PFSK-1 (cell line): Measurements from ENCODE around the gene MYOZ2.

ENCODE experiments used
- FOXP2 ChIP-seq: optimal IDR thresholded peaks from 2 replicates; pipeline ENCODE3; 2011; ENCODE audit warnings: borderline replicate concordance, control low read depth, inconsistent platforms; ENCODE audit not compliant: insufficient read depth; ENCODE audit errors: extremely low read length, extremely low read depth
- POLR2AphosphoS5 ChIP-seq: IDR thresholded peaks from 2 replicates; pipeline ENCODE4 v1.6.1; 2012; ENCODE audit warnings: low read depth, mild to moderate bottlenecking, control low read depth, low read length, moderate library complexity
- SIN3A ChIP-seq: IDR thresholded peaks from 2 replicates; pipeline ENCODE4 v1.6.1; 2012; ENCODE audit warnings: mild to moderate bottlenecking, low read length, moderate library complexity, borderline replicate concordance; ENCODE audit not compliant: insufficient read depth
- TAF1 ChIP-seq: IDR thresholded peaks from 2 replicates; pipeline ENCODE4 v1.6.1; 2012; ENCODE audit warnings: low read length, control low read depth, borderline replicate concordance; ENCODE audit not compliant: insufficient read depth
- TF ChIP-seq, protein P1 (sequence below), 2 experiments: IDR thresholded peaks; 2 replicates each; pipeline versions ENCODE4 v1.6.1 to v1.8.0; 2011 to 2012; ENCODE audit warnings: low read depth in 2 of 2, low read length in 2 of 2, control low read depth in 1 of 2, inconsistent platforms in 1 of 2, mild to moderate bottlenecking in 1 of 2, moderate library complexity in 1 of 2; ENCODE audit not compliant: insufficient read depth in 1 of 2

MYOZ2 gene

DNA sequence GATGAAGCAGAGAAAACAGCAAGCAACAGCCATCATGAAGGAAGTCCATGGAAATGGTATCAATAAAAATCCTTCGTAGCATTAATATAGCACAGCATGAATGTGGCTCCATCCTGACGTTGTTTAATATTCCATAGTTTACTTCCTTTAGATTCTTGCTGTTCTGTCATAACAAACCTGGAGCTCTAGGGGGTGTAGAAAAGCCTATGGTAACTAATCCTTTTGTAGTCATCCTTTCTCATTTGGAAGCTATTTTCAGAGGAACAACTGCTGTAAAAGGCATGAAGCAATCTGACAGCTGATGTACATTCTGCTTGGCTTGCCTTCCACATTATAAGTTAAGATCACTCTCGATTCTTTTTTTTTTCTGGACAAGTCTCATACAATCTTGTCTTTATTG, 914 bp downstream of the MYOZ2 start:
- TF ChIP-seq TAF1 (no peak), POLR2AphosphoS5 (no peak), FOXP2 (no peak), SIN3A (no peak)
- TF ChIP-seq, protein P1, sequence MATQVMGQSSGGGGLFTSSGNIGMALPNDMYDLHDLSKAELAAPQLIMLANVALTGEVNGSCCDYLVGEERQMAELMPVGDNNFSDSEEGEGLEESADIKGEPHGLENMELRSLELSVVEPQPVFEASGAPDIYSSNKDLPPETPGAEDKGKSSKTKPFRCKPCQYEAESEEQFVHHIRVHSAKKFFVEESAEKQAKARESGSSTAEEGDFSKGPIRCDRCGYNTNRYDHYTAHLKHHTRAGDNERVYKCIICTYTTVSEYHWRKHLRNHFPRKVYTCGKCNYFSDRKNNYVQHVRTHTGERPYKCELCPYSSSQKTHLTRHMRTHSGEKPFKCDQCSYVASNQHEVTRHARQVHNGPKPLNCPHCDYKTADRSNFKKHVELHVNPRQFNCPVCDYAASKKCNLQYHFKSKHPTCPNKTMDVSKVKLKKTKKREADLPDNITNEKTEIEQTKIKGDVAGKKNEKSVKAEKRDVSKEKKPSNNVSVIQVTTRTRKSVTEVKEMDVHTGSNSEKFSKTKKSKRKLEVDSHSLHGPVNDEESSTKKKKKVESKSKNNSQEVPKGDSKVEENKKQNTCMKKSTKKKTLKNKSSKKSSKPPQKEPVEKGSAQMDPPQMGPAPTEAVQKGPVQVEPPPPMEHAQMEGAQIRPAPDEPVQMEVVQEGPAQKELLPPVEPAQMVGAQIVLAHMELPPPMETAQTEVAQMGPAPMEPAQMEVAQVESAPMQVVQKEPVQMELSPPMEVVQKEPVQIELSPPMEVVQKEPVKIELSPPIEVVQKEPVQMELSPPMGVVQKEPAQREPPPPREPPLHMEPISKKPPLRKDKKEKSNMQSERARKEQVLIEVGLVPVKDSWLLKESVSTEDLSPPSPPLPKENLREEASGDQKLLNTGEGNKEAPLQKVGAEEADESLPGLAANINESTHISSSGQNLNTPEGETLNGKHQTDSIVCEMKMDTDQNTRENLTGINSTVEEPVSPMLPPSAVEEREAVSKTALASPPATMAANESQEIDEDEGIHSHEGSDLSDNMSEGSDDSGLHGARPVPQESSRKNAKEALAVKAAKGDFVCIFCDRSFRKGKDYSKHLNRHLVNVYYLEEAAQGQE (IDR thresholded peaks at IDR 0.05; ENCODE audit: insufficient read depth in 1 of 2, low read depth in 2 of 2, low read length in 2 of 2): no peak

DNA sequence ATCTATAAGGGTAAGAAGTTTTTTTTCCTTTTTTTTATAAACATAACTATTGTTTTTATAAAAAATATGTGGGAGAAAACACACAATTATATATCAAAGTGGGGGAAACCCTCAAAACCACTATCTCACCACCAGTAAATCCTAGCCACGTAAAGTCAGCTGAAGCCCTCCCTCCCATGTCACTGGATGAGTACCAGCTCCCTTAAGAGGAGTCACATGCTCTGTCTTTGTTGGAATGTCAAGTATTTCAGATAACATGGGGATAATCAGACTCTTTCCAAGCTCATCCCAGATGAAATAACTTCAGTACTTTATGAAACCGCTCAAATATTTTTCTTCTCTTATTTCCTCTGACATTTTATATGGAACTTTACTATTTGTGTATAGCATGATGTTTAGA, 2.4 kb downstream of the MYOZ2 start:
- TF ChIP-seq FOXP2 (no peak), POLR2AphosphoS5 (no peak), TAF1 (no peak), SIN3A (no peak)
- TF ChIP-seq, protein P1 (IDR thresholded peaks at IDR 0.05; ENCODE audit: insufficient read depth in 1 of 2, low read depth in 2 of 2, low read length in 2 of 2): no peak

DNA sequence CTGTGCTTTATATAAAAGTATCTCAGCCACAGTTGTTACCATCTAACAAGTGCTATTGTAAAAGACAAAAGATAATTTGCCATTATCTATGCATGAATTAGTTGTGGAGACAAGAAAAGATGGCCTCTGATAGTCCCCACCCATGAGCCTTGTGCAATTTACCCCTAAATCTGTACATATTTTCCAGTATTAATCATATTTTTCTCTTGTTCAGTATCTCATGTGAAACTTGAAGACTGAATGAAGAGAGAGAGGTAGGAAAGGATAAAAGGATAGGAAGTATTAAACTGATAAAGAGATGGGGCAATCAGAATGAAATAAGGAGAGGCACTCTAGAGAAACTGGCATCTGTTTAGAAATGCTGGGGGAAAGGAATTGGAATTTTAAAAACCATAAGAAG, 3.7 kb downstream of the MYOZ2 start:
- TF ChIP-seq SIN3A (no peak), FOXP2 (no peak), TAF1 (no peak), POLR2AphosphoS5 (no peak)
- TF ChIP-seq, protein P1 (IDR thresholded peaks at IDR 0.05; ENCODE audit: insufficient read depth in 1 of 2, low read depth in 2 of 2, low read length in 2 of 2): no peak

DNA sequence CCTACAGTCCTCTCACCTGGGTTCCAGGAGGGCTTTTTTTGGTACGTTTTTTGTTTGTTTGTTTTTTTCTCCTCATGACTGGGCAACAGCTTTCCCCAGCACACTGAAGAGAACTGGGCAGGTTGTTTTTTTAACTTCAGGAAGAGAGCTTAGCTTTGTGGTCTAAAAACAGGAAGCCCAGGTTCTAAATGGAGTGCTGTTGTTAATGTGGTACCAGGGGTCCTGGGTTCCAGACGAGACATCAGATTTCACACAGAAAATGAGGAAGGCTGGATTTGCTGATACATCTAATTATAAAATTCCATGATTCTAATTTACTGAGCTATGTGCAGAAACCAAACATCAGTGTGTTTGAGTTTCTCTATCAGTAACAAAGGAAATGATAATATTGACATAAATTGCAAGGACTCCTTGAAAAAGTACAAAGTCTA, 4.2 kb downstream of the MYOZ2 start:
- TF ChIP-seq FOXP2 (no peak), POLR2AphosphoS5 (no peak), TAF1 (no peak), SIN3A (no peak)
- TF ChIP-seq, protein P1 (IDR thresholded peaks at IDR 0.05; ENCODE audit: insufficient read depth in 1 of 2, low read depth in 2 of 2, low read length in 2 of 2): no peak

DNA sequence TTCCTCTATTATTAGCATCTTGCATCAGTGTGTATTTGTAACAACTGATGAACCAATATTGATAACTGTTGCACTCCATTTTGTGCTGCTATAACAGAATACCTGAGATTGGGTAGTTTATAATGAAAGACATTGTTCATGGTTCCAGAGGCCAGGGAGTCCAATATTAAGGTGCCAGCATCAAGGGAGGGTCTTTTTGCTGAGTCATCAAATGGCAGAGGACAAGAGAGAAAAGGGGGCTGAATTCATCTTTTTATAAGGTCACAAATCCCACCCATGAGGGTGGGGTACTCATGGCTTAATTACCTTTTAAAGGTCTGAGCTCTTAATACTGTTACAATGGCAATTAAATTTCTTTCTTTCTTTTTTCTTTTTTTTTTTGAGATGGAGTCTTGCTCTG, 7.2 kb downstream of the MYOZ2 start:
- TF ChIP-seq FOXP2 (no peak), TAF1 (no peak), SIN3A (no peak), POLR2AphosphoS5 (no peak)
- TF ChIP-seq, protein P1 (IDR thresholded peaks at IDR 0.05; ENCODE audit: insufficient read depth in 1 of 2, low read depth in 2 of 2, low read length in 2 of 2): no peak
